HuH-7 (cell line): ENCODE measurements around the gene OR10P1.
A peak's percentile ranks its signal among the peaks of the same experiment; 100 is the strongest.

Experiments
- DNase-seq: peaks from one replicate; pipeline ENCODE4 v3.0.0; 2011; ENCODE audit warnings: low spot score

Gene OR10P1

GRCh38 chr12:55651299-55651683, 14.6 kb downstream of the OR10P1 start:
- no peak for DNase-seq

GRCh38 chr12:55652352-55652751, 15.7 kb downstream of the OR10P1 start:
- no peak for DNase-seq

- no peak for DNase-seq
Observed at GRCh38 chr12:55653031-55653430, 16.3 kb downstream of the OR10P1 start.

- DNase-seq, result no peak
Observed at GRCh38 chr12:55654511-55655214, 18.0 kb downstream of the OR10P1 start.

- no peak for DNase-seq
Observed at GRCh38 chr12:55657212-55657611, 20.5 kb downstream of the OR10P1 start.

- no peak for DNase-seq
Observed at GRCh38 chr12:55658212-55658611, 21.5 kb downstream of the OR10P1 start.

GRCh38 chr12:55658635-55659391, 22.1 kb downstream of the OR10P1 start:
- DNase-seq, result no peak

- DNase-seq, result no peak
Observed at GRCh38 chr12:55659486-55660385, 23.0 kb downstream of the OR10P1 start.

GRCh38 chr12:55663391-55663790, 26.7 kb downstream of the OR10P1 start:
- no peak for DNase-seq

GRCh38 chr12:55664826-55665225, 28.1 kb downstream of the OR10P1 start:
- no peak for DNase-seq

- DNase-seq, result no peak
Observed at GRCh38 chr12:55666508-55666907, 29.8 kb downstream of the OR10P1 start.

GRCh38 chr12:55670276-55670675, 33.6 kb downstream of the OR10P1 start:
- no peak for DNase-seq

- DNase-seq, result no peak
Observed at GRCh38 chr12:55671746-55672145, 35.1 kb downstream of the OR10P1 start.

- no peak for DNase-seq
Observed at GRCh38 chr12:55673638-55674037, 36.9 kb downstream of the OR10P1 start.

- DNase-seq, result no peak
Observed at GRCh38 chr12:55675666-55676065, 39.0 kb downstream of the OR10P1 start.

- DNase-seq, result no peak
Observed at GRCh38 chr12:55676707-55677106, 40.0 kb downstream of the OR10P1 start.

GRCh38 chr12:55679691-55680090, 43.0 kb downstream of the OR10P1 start:
- no peak for DNase-seq

GRCh38 chr12:55681142-55682077, 44.7 kb downstream of the OR10P1 start:
- peak; percentile 89 for DNase-seq

GRCh38 chr12:55682087-55682796, 45.5 kb downstream of the OR10P1 start:
- DNase-seq, result peak; percentile 46

GRCh38 chr12:55683676-55684075, 47.0 kb downstream of the OR10P1 start:
- DNase-seq, result no peak
